ENCODE measurements around the gene MAPK8IP1.
"Not testable (repeated sequence)": the region's sequence is repeated elsewhere in the genome, so short reads cannot be mapped to it uniquely, and the experiment has no call there.

Gene MAPK8IP1

DNA sequence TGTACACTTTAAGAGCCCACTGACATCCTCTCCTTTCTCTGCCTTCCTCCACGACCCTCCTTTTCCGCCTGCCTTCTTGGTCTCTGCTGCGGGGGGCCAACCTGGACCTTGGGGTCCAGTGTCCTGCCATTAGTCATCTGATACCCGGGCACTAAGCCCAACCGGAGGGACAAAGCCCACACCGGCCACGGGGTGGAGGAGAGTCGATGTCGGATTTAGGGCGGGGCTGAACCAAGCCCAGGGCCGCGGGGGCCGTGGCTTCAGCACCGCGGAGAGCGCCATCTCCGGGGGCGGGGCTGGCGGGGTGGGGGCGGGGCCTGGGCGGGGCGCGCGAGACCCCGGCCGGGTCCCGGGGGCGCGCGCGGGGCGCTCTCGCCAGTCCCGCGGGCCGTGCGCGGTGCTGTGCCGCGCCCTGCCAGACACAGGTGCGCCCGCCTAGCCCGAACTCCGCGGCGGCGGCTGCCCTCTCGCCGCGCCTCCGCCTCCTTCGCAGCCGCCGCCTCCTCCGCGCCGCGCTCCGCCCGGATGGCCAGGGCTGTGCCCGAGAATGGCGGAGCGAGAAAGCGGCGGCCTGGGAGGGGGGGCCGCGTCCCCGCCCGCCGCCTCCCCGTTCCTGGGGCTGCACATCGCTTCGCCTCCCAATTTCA is at the start of gene MAPK8IP1:
Gene MAPK8IP1 (plus strand): TSS at position 378 of the 647 bp plus-strand sequence. CDS start 170 bp downstream, at position 548.
- no peak for DNase-seq

DNA sequence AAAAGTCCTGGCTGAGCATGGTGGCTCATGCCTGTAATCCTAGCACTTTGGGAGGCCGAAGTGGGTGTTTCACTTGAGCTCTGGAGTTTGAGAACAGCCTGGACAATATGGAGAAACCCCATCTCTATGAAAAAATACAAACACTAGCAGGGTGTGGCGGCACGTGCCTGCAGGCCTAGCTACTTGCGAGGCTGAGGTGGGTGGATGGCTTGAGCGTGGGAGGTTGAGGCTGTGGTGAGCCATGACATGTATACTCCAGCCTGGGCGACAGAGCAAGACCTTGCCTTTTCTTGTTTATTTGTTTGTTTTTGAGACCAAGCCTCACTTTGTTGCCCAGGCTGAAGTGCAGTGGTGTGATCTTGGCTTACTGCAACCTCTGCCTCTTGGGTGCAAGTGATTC is 46.2 kb upstream of the MAPK8IP1 start:
- no peak for DNase-seq

DNA sequence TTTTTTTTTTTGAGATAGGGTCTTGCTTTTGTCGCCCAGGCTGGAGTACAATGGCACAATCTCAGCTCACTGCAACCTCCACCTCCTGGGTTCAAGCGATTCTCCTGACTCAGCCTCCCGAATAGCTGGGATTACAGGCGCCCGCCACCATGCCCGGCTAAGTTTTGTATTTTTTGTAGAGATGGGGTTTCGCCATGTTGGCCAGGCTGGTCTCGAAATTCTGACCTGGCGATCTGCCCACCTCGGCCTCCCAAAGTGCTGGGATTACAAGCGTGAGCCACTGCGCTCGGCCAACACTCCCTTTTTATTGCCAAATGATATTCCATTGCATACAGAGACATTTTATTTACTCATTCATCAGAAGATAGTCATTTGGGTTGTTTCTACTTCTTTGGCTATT is 45.2 kb upstream of the MAPK8IP1 start:
- not testable (repeated sequence) for DNase-seq

DNA sequence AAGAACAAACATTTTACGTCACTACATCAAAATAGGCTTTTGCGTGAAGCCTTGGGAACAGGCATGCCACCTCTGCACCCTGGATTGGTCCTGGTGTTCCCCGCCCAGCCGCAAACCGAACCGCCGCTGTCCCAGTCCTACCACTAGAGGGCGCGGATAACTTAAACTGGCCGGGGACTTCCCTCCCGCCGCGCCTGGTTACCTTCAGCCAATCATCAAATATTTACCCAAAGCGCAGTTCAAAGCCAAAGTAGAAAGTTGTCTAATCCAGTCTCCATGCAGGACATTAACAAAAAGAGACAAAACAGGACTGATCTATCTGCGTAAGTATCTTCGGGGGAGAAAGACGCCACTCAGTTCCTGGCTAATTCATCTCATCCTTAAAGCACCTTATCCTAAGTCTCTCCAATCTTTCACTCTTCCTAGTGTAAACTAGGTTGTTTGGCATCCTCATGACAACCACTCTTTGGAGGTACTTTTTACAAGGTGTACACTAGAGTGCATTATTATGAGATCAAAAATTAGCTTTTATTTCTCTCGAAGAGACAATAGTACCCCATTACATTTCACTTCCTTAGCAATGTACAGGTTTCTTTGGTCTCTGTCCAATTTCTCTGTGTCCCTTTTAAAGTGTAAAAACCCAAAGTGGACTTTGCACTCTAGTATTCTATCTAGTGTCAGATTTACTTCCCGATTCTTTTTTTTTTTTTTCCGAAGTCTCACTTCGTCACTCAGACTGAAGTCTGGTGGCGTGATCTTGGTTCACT is 42.1 kb upstream of the MAPK8IP1 start:
- peak; percentile 76 for DNase-seq

DNA sequence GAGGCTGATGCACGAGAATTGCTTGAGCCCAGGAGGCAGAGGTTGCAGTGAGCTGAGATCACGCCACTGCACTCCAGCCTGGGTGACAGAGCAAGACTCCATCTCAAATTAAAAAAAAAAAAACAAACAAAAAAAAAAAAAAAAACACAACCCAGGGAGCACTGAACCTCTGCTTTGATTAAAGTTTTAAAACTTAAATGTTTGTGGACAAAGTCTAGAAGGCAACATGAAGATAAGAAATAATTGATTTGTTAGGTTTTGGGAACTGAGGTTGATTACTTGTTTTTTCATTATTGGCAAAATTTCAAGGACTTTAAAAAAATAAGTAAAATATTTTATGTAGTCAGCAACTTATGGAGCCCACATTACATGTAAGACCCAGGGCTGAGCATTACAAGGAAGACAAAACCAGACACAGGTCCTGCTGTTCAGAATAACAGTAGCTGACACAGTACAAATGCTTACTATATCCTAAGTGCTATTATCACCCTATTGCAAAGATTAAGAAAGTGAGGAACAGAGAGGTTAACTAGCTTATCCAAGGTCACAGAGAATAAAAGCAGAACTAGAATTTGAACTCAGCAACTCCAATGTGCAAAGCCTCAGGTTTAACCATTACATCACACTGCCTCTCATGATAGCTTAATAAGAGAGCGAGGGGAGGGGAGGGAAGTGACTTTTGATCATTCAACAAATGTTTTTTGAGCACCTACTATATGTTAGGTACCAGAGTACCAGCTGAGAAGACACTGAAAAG is 40.5 kb upstream of the MAPK8IP1 start:
- DNase-seq: no peak

DNA sequence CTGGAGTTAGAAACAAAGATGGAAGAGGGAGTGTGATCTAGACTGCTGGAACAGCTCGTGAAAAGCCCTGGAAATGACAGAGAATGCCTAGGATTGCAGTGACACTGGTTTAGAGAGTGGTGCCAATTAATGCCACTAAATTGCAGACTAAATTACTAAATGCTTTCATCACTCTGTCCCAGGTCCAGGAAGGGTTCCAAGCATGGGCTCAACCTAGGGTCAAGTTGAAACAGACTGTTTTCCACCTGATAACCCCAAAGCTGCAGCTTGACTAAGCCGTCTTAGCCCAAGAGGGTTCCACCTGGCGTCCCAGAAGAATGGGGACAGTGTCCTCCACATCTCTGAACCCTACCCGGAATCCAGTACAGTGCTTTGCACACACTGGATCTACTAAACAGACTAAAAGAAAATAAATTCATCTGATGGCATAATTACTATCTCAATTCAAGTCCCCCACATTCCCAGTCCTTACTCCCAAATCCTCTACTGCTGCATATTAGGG is 39.2 kb upstream of the MAPK8IP1 start:
- no peak for DNase-seq

DNA sequence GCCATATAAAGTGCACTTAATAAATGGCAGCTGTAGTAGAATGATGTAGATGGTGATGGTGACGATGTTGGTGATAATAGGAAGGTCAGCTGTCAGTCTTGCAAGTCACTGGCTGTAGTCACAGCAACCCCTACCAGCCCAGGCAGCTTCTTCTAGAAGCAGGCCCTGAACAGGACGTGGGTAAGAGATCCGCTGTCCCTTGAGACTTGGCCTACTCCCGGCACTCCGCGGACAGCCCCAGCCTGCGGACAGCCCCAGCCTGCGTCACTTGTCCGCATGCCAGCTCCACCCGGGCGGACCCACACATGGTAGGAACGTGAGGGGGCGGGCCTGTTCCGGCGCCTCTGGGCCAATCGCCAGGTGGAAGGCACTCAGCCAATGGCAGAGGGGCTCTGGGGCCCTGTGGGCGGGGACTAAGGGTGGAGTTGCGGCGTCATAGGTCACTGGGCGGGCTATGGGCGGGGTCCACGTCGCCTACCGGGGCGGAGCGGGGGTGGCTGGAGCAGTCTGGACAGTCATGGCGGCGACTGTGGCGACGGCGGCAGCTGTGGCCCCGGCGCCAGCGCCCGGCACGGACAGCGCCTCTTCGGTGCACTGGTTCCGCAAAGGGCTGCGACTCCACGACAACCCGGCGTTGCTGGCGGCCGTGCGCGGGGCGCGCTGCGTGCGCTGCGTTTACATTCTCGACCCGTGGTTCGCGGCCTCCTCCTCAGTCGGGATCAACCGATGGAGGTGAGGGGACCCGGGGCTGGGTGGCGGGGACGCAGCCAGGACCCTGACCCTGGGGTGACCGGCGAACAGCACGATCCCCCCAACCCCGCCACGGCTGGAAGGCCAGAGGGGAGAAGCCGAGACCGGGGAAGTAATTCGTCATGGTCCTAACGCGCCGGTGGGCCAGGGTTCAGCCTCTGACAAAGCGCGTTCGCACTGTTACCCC is 38.2 kb upstream of the MAPK8IP1 start, which contains the start of gene CRY2:
Gene CRY2 (plus strand): TSS at position 502 of the 937 bp plus-strand sequence. CDS start 16 bp downstream, at position 518.
- DNase-seq: peak; percentile 96

DNA sequence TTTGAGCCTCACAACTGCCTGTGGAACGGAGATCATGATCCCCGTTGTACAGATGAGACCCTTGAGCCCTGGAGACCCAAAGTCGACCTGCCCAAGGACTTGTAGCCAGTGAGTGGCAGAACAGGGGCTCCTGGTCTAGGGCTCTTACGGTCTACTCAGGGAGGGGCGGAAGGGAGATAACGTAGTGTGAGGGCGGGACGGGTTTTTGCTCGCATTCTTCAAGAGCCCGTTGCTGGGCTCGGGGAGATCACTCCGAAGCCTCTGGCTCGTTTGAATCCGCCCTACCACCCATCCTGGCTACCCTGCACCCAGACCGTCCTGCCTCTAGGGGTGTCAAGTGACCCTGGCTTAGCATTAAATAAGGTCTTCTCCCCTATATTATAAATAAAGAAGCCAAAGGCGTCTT is 37.5 kb upstream of the MAPK8IP1 start:
- DNase-seq: peak; percentile 39

DNA sequence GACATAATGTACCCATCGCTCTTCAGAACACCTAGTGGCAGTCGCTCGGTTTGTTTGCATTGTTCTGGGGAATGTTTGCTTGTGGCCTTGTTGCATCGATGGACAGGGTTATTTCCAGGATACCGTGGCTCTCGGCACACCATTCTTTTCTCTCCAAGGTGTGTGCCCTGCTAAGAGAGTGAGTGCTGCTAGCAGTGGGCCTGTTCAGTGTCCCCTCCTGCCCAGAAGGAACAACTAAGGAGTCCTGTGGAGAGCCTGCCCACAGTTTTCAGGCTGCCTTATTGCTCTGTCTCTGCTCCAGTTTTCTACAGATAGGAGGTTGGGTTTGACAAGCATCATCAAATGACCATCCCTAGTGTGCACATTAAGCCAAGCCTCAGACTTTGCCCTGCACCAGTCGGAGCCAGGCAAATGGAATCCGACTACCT is 36.8 kb upstream of the MAPK8IP1 start:
- no peak for DNase-seq

DNA sequence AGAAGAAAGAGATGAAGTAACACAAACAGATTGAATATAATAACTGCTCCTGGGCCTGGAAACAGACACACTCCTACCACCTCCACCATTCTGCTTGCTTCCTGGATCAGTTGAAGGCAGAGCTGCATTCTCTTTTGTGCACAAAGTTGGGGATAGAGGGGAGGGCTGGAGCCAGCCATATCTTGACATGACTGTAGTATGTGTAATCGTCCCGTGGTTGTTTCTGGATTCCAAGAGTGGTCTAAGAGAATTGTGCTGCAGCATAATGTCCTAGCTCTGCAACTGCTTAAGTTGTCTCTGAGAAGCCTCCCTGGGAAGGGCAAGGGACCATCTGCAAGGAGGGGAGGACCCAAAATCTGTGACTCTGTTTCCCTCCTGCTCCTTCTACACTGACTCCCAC is 35.0 kb upstream of the MAPK8IP1 start:
- DNase-seq: no peak

DNA sequence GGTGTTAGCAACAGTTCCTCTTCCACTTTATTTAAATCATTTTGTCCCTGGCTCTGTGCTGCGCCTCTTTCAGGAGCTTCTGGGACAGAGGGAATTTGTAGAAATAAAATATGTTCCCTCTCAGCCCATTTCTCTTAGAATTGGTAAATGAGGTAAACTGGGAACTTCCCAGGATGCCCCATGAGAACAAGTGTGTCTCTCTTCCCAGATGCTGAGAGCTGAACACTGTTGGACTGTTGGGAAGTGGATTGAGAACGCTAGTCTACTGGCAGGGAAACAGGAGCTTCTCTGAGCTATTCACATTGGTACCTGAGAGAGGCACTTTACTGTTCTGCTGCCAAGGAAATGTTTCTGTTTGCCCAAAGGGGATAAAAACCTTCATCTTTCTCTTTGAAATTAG is 34.2 kb upstream of the MAPK8IP1 start:
- no peak for DNase-seq

DNA sequence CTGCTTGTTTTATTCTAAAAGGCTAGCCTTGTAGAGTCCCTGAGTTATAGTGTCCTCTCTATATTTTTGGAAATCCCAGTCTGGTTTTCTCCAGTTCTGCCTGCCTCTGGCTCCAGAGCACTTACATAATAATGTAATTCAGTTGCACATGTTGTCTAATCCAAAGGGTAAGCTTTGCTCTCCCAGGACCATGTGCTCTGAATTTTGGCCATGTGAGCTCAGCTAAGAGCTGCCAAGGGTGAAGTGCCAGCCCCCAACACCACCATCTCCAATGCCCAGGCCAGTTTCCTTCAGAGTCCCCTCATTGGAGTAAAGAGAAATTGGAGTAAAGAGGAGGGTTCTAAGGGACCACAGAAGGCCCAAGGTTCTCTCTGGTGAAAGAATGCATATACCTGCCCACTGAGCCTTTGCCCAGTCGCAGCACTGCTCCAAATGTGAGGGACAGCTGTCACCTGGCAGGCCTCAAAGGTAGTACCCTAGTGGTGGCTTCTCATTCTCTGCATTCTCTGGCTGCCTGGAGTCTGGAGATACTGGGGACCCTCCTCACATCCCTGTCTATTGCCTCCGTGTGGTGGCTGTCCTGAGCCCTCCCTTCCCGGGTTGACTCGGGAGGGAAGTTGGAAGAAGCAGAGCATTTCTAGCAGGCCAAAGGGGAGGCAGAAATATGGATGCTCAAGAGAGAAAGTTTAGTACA is 33.3 kb upstream of the MAPK8IP1 start:
- DNase-seq: no peak

DNA sequence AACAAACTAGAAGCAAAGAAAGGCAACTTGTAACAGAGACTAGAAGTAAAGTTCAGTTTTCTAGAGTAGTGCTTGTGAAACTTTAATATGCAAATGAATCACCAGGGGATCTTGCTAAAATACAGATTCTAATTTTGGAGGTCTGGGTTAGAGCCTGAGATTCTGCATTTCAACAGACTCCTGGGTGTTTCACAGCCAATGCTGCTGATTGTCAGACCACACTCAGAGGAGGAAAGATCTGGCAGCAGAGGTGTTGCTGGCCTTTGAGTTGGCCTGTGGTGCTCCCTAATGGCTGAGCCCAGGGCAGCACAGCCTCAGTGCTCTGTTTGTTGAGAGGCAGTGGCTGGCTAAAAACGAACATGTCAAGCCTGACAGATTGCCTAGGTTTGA is 32.7 kb upstream of the MAPK8IP1 start:
- no peak for DNase-seq

DNA sequence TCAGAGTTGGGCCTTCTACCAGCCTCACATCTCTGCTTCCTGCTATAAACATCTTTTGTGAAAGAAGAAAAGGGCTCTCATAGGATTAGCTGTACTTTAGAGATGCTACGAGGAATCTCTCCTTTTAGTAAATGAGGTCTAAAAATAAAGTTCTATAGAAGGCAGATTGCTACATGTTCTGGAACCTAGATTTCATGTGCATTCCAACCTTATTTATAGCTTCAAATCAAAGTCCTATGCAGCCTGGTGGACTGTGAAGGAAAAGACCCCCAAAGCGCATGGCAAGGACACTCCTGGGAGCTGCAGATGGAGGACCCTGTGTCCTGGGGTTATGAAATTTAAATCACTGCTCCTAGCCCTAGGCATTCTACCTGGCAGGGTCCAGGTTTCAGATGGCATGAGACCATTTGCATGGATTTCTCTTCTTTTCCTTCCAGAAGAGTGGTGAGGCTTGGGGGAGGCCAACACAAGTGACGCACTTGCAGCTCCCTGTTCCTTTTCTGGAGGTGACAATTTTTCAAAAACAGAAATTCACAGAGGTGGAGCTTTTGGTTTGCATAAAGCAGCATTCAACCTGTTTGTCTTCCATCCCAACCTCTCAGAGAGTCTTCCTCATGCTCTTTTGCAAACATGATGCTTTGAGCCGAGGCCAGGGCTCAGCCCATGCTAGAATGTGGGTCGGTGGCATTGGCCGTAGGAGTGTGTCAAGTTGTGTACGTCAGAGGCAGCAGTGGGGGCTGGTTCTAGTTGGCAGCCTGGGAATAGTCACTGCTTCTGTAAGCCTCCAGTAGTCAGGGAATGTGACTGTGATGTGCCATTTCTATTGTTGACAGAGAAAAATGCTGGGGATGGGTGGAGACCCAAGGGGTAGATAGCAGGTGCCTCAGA is 31.9 kb upstream of the MAPK8IP1 start:
- DNase-seq: no peak

DNA sequence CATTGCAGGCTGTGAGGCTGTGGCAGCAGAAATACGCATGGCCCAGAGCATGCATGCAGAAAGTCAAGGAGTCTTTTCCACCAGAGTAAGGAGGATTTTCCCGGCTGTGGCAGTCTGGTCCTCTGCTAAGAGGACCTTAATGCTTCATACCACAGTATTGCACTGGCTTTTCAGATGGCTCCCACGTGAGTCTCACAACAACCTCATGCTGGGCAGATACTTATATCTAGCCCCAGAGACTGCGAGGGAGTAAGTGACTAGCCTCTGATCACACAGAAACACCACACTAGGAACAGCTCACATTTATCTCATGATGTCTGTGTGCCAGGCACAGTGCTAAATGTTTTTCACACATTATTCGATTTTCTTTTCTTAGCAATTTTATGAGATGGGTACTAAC is 30.1 kb upstream of the MAPK8IP1 start:
- no peak for DNase-seq

DNA sequence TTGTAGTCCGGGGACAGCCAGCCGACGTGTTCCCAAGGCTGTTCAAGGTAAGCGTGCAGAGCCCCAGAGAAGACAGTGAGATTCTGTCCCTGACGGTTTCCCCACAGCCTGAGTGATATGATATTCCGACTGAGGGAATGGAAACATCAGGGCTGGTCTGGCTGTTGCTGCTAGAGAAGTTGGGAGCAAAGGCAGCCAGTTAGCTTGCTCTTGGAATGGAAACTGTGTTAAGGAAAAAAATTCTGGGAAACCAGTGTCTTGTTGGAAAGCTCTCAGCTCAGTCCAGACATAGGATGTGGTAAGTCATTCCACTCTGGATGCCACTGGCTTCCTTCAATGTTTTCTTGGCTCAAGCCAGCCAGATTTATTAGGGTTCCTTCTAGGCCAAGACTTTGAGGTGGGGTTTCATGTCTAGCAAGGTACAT is 29.4 kb upstream of the MAPK8IP1 start:
- DNase-seq: no peak

DNA sequence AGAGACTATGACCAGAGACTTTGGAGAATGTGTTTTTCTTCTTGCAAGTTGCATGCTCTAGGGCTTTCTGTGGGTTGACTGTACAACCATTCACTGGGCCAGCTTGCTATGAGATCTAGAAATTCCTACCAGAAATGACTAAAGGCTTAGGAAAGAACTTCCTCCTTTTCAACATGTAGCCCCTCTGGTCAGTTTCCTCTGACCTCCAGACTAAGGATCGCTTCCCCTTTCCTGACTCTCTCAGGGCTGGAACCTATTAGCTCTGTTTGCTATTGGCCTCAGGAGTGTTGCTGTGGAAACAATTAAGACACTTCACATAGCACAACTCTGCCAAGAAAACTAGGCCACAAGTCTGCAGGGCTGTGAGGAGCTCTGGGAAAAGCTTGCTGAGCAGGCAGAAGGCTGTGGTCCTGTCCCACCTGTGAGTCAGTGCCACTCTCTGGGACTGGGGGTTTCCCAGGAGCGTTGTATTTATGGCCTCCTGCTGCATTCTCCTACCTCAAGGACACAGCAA is 27.4 kb upstream of the MAPK8IP1 start:
- DNase-seq: peak; percentile 15

DNA sequence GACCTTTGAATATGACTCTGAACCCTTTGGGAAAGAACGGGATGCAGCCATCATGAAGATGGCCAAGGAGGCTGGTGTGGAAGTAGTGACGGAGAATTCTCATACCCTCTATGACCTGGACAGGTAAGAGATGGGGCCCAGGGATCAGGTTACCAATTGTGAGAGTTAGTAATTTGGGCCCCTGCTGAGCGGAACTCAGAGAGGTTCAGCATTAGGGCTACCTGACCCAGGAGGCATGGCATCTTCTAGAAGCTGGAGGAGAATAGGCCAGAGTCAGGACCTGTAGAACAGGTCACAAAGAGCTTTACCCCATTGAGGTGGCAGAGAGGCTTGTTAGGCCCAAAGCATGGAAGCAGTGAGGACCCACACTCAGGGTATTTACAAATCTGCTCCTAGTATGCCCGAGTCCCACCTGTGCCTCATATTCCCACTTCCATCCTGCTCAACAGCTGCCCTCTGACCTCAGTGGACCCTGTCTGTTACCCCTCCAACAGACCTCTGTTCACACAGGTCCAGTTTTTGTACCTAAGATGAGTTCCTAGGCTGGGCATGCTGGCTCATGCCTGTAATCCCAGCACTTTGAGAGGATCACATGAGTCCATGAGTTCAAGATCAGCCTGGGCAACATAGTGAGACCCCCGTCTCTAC is 26.6 kb upstream of the MAPK8IP1 start:
- no peak for DNase-seq

DNA sequence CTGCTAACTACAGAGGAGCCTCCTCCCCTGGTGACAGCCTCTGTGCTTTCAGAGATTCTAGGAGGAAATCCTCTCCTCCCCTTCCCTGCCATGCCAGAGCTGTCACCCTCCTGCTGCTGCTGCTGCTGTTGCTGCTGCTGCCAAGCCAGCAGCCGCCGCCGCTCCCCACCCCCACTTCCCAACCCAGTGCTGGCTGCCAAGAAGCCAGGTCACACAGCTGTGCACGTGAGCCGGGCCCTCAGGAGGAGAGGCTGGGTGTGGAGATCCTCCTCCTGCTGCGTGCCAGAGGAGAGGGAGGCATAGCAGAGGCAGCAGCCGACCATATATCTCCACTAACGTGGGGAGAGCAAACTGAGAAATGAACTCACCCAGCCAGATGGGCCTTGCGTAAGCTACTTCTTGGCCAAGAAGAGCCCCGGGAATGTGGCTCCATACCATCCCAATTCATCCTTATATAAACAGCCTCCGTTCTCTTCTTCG is 25.8 kb upstream of the MAPK8IP1 start:
- peak; percentile 91 for DNase-seq

DNA sequence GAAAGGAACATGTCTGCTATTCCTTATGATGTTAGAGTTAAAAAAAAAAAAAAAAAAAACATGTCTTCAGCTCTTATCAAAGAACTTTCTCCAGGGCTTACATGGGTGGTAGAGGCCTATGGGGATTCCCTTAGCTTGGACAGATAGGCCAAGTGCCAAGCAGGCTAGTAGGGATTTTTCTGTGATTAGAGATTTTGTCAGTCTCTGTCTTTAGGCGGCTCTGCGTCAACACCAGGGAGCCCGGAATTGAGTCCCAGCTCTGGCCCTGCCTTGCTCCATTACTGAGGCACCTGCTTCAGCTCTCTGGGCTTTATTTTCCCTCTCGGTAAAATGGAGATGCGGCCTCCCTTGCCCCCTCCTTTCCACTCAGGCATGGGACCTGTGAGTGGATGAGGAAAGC is 25.1 kb upstream of the MAPK8IP1 start:
- no peak for DNase-seq
